NCI-H226 (cell line): ENCODE data around the gene RNF41.

Experiments used
- DNase-seq: peaks from one replicate; pipeline ENCODE4 v3.0.0-alpha.2; 2015

The RNF41 gene

DNA sequence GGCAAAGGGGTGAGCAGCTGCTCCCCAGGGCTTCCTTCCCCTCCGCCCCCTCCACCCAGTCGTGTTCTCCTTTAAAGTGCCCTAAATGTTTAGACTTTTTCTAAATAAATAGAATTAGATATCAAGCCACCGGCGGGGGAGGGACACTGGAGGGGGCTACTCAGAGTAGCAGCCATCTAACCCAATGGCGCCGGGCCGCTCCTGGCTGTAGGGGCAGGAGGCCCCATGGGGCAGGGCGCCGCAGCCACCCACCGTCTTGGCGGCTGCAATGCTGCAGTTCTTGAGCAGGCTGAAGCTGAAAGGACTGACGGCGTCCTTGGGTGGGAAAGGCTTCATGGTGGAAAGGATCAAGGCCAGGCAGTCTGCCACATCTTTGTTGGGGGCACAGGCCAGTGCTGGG, 21.3 kb upstream of the RNF41 start:
- no peak for DNase-seq

DNA sequence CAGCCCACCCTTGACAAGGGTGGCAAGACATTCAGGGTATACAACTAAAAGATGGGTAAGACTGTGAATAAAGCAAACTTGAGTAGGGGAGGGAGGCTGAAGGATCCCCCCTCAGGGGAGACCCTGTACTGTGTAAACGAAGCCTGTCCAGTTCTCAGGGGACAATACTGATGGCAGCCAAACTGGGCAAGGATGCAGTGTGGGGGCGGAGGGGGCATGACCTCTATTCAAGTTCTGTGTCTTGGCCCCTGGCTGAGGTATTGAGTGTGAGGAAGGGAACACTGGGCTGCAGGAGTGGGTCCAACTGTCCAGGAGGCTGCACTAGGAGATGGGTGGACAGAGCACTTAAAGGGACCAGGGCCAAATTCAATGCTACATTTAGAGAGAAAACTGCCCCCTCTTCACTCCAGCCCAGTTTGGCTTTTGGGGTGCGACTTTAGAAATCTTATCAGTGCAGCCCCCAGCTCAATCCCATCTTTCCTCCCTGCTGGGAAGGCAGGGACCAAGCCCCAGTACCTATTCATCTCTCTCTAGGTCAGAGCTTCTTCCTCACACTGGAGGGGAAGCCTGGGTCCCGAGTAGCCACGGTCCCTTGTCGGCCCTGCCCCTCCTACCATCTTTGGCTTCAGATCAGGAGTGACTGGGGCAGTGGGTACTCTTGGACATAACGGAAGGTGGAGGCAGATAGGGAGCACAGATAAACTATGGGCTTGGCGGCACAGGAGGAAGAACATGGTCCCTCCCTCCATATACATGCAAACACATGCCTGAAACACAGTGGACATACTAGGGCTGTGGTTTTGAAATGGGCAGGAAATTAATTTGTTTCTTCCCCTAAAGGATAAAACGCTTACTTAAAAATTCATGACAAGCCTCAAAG, 19.9 kb upstream of the RNF41 start:
- DNase-seq: no peak

- DNase-seq: no peak
Observed at GRCh38 chr12:56237552-56237951, 15.8 kb upstream of the RNF41 start.

DNA sequence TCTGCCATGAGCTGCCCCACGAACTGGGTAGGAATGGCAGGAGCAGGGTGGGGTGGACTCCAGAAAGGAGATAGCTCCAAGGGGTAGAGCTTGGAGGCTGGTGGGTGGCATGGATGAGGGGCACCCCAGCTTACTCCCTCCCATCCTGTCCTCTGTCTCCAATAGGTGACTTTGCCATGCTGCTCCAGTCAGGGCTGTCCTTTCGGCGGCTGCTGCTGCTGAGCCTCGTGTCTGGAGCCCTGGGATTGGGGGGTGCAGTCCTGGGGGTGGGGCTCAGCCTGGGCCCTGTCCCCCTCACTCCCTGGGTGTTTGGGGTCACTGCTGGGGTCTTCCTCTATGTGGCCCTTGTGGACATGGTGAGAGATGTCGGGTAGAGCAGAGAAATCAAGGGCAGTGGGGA, 15.3 kb upstream of the RNF41 start:
- no peak for DNase-seq

- no peak for DNase-seq
Observed at GRCh38 chr12:56236091-56236490, 14.4 kb upstream of the RNF41 start.

GRCh38 chr12:56234746-56235436, 13.2 kb upstream of the RNF41 start:
- DNase-seq: no peak

GRCh38 chr12:56231184-56231582, 9.5 kb upstream of the RNF41 start:
- no peak for DNase-seq

DNA sequence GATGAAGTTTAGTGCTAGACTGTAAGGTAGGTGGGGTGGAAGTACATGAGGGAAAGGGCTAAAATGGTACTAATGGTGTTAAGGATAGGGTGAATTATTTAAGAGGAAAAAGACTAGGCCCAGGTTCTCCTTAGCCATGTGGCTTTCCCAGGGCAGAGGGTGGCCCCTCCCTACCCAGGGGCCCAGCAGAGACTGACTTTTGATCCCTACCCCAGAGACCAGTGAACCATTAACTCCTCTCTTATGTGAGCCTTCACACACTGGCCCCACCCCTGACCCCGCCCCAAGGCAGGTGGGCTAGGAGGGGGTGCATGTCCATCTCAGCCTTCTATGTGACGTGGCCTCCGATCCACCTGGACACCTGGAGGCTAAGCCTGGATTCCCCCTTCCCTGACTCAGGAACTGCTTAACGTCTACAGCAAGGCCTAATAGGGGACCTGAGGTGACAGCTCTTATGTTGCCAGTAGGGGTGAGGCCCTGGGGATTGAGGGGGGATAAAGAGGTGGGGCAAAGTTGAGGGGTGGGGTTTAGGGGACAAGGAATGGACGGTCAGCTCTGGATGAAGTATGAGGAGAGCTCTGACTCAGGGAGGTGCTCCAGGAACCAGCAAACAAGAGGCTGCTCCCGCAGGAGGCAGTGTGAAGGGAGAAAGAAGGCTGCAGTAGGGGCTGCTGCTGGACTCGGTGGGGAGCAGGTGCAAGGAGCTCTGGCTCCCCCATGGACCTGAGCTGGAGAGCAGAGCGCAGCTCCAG, 8.9 kb upstream of the RNF41 start:
- DNase-seq: no peak

- DNase-seq: no peak
Observed at GRCh38 chr12:56229916-56230431, 8.3 kb upstream of the RNF41 start, which contains the start of gene SLC39A5. Gene SLC39A5, plus strand, starts transcription at chr12:56230051. Its CDS starts 1,224 bp downstream, at chr12:56231275.

GRCh38 chr12:56229082-56229481, 7.4 kb upstream of the RNF41 start:
- DNase-seq: no peak

GRCh38 chr12:56224954-56225353, 3.2 kb upstream of the RNF41 start:
- no peak for DNase-seq

DNA sequence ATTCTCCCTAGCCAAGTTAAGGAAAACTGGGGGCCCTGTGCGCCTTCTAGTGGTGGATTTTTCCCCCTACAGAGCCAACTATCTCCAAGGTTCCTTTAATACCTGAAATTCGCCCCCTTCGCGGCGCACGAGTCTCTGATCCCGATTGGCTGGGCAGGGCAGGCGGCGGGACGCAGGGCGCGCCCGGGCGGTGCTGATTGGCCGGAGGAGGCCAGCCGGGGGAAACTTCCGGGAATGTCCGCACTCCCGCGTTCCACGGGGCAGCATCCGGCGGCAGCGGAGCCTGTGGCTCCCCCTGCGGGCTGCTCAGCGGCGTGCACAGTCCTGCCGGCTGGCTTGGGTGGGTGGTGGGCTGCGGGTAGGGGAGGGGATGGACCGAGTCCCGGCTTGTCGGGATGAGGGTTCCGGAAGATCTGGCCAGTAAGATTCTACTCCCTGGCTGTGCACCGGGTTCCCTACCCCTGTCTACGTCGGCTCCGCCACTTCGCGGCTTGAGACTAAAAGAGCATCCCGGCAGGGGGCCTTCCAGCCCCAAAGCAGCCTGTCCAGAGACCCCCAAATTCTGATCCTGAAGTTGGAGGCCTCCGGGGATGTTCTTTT, 2.5 kb upstream of the RNF41 start, which contains the start of gene NABP2:
Gene NABP2, plus strand, starts transcription at position 241 of the 600 bp plus-strand sequence. CDS start 515 bp downstream, outside the sequence.
- peak; percentile 99 for DNase-seq

- no peak for DNase-seq
Observed at GRCh38 chr12:56223571-56224101, 1.9 kb upstream of the RNF41 start.

DNA sequence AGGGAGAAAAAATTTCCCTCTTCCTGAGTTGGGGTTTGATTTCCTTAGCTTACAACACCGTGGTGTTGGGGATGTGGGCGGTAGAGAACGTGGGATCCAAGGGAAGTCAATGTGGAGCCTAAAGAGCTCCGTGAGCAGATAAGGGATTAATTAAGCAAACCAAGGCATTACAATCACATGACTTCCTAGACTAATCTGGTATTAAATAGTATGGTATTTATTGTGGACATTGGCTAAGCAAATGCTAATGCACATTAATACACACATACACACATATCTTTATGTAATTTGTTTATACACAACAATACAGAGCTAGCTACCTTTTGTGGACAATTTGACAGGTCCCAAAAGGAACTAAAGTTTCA, 791 bp upstream of the RNF41 start:
- DNase-seq: no peak

- DNase-seq: peak; percentile 61
Observed at GRCh38 chr12:56221232-56221756, 428 bp downstream of the RNF41 start.

DNA sequence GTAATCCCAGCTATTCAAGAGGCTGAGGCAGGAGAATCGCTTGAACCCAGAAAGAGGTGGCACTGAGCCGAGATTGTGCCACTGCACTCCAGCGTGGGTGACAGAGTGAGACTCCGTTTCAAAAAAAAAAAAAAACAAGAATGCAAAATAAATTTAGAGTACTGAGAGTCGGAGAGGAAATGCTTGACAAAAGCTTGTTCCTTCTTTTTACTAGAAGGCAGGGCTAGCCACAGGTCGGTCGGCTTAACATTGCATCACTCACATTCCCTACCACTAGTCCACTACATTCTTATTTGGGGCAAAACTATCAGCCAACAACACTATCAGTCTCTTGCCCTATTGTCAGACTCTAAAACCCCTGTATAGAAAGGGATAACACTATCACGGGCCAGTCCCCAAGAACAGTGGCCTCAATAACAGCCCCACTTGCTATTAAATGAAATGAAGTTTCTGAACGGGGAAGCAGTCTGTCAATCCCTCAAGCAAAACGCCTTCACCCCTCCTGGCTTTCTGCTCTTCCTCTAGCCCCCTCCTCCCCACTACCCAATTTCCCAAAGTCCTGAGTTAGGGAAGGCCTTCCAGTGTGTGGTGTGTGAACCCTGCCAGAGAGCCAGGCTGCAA, 1.0 kb downstream of the RNF41 start:
- DNase-seq: peak; percentile 36

DNA sequence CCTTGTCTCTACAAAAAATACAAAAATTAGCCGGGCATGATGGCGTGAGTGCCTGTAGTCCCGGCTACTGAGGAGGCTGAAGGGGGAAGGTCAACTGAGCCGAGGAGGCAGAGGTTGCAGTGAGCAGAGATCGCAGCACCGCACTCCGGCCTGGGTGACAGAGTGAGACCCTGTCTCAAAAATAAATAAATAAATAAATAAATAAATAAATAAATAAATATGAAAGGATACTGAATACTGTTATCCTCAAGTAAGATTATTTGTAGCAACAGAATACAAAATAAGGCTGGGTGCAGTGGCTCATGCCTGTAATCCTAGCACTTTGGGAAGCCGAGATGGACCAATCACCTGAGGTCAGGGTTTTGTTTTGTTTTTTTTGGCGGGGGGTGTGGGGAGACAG, 1.9 kb downstream of the RNF41 start:
- DNase-seq: no peak

DNA sequence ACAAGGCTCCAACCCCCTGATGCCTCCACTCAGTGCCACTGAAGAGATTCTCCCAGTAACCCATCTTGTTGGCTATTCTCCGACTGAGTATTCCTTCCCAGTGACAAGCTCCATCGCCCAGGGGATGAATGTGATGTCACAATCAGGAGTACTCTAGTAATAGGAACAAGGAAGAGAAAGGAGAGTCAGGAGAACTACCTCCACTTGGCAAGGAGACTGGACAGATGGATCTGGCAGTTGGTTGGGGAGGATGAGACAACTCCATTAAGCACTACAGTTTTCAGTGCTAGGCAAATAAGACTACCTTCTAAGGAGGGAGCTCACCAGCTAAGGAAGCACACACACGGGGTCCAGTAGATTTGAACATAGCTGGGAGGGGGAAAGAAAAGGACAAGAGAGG, 5.3 kb downstream of the RNF41 start:
- no peak for DNase-seq

DNA sequence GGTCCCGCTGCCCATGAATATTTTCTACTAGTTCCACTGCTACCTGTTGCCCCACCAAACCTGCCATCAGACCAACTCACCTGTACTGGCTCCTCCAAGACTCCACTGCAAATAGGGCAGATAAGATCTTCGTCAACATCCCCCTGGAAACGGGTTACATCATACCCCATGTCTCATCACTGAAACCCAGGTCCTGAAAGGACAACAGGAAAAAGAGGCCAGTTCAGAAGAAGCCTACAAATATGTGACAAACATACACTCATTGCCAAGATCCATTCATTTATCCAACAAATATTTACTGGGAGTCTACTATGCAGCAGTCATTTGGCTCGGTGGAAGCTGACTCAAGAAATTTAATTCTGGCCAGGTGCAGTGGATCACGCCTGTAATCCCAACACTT, 7.8 kb downstream of the RNF41 start:
- DNase-seq: no peak

DNA sequence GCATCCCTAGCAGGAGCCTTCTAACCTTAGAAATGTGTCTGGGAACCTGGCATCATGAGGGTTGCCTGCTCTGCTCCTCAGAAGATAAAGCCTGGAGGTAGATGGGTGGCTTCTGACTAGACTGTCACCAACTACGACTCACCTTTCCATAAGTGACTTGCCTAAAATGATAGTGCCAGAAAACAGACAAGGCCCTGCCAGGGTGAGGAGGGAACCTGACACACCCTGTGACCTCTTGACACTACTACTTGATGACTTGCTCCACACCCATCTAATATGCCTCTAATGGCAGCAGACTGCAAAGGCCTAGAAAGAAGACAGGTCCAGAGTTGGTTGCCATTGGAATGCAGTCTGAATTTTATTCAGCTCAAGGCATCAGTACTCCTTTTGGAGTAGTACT, 9.4 kb downstream of the RNF41 start:
- no peak for DNase-seq

GRCh38 chr12:56208006-56208405, 13.7 kb downstream of the RNF41 start:
- DNase-seq: no peak
